Lung (tissue), 12 donors: ENCODE results near the gene SGSM2. TPM values are rescaled to one million over a fixed set of nuclear protein-coding genes. Genes with fewer than 3 reads are reported as not detected.

Experiments used
- ATAC-seq: fragments of 200-7000 bp; cut with Tn5 transposase; one replicate; pipeline ENCODE4 v1.9.1; 2020; ENCODE audit warnings: moderate number of reproducible peaks; ENCODE audit not compliant: insufficient read depth, low FRiP score
- DNase-seq, 3 donors: peaks; one replicate each; pipeline ENCODE4 v3.0.0-alpha.2; 2013 to 2017
- H3K27ac ChIP-seq, 2 donors: one replicate each; pipeline ENCODE4 v1.5.1; 2013; ENCODE audit warnings: mild to moderate bottlenecking in 2 of 2, moderate library complexity in 2 of 2, control low read depth in 1 of 2, inconsistent platforms in 1 of 2, low read depth in 1 of 2, low read length in 1 of 2
- H3K27me3 ChIP-seq, 3 donors: one replicate each; pipeline ENCODE4 v1.5.1; 2013; ENCODE audit warnings: low read length in 2 of 3; ENCODE audit not compliant: control insufficient read depth in 3 of 3, insufficient read depth in 3 of 3
- H3K36me3 ChIP-seq, 4 donors: one replicate each; pipeline ENCODE4 v1.5.1; 2013; ENCODE audit warnings: low read length in 4 of 4, mild to moderate bottlenecking in 1 of 4, moderate library complexity in 1 of 4; ENCODE audit not compliant: control insufficient read depth in 4 of 4, insufficient read depth in 4 of 4
- H3K4me1 ChIP-seq, 5 donors: one replicate each; pipeline ENCODE4 v1.5.1; 2013; ENCODE audit warnings: low read length in 5 of 5, mild to moderate bottlenecking in 2 of 5, moderate library complexity in 1 of 5; ENCODE audit not compliant: control insufficient read depth in 5 of 5, insufficient read depth in 5 of 5
- H3K4me3 ChIP-seq: one replicate; pipeline ENCODE4 v1.5.1; 2013; ENCODE audit warnings: mild to moderate bottlenecking, control low read depth, moderate library complexity
- H3K9ac ChIP-seq, 2 donors: one replicate each; pipeline ENCODE4 v1.5.1; 2013; ENCODE audit warnings: low read length in 2 of 2, control low read depth in 1 of 2; ENCODE audit not compliant: insufficient read depth in 1 of 2
- H3K9me3 ChIP-seq, 4 donors: one replicate each; pipeline ENCODE4 v1.5.1; 2013; ENCODE audit warnings: low read length in 3 of 4, mild to moderate bottlenecking in 1 of 4, moderate library complexity in 1 of 4; ENCODE audit not compliant: control insufficient read depth in 4 of 4, insufficient read depth in 3 of 4
- CTCF ChIP-seq: IDR thresholded peaks from 2 replicates; pipeline ENCODE4 v1.5.1; 2012; ENCODE audit warnings: mild to moderate bottlenecking; ENCODE audit errors: control extremely low read depth, extremely low read depth
- WGBS, 2 donors: extraction: QIAGEN DNeasy Blood & Tissue Kit; methylation state at CpG; one replicate each; pipeline ENCODE4 v1.1.7; 2013; 5-methylcytosine and 5-hydroxymethylcytosine counted together
- polyA plus RNA-seq, 2 donors: library from polyadenylated mRNA; stranded (reverse); fragments of 200-250 nt; gene quantifications; one replicate each; pipeline ENCODE4 v1.2.1, GENCODE V29; 2013
- total RNA-seq, 2 donors: library from RNA; depleted of rRNA in 1 of 2; stranded (reverse); fragments of >200 nt in 1 of 2; gene quantifications; one replicate each; pipeline ENCODE4 v1.2.1, GENCODE V29; 2014 to 2021
- donor health status: control.
- donor health status: control.
- donor health status: Bipolar disorder and iron deficiency.
- donor health status: healthy.
- donor health status: DM: yes; HTN: yes; CAD: no.

The SGSM2 gene
- total and polyA plus RNA-seq, 4 donors: 33.1 to 60.8 (median 52.4) TPM

GRCh38 chr17:2416010-2416734, 78.9 kb downstream of the SGSM2 start:
- DNase-seq: peak; percentile 92 to 93 (median 93)
- no peaks in the 10 kb centered on the region for H3K27me3 ChIP-seq
- peaks cover 0 to 13% (median 0%) of the 10 kb centered on the region in 5 donors for H3K4me1 ChIP-seq
- 35% methylated on average over 19 of the region's 19 CpGs for WGBS, 2 donors
- TF ChIP-seq CTCF: peak; percentile 99
- peaks cover 4 to 23% (median 21%) of the 10 kb centered on the region in 4 donors for H3K36me3 ChIP-seq
- no peaks in the 10 kb centered on the region for H3K9me3 ChIP-seq
- H3K9ac ChIP-seq: no peak overlapping the region
- ATAC-seq: peak; percentile 82
- H3K27ac ChIP-seq: no peak overlapping the region
- no peak overlapping the region for H3K4me3 ChIP-seq

GRCh38 chr17:2418572-2418971, 81.3 kb downstream of the SGSM2 start:
- ATAC-seq: no peak
- H3K9me3 ChIP-seq: no peaks in the 10 kb centered on the region
- peak in 2 of 3 donors; percentile 33 to 47 for DNase-seq
- no peak for TF ChIP-seq CTCF
- 65 to 70% methylated on average over 7 of the region's 7 CpGs for WGBS, 2 donors
- peak overlapping the region in 1 of 2 donors; percentile 5 for H3K27ac ChIP-seq
- peaks cover 0 to 20% (median 3%) of the 10 kb centered on the region in 5 donors for H3K4me1 ChIP-seq
- no peak overlapping the region for H3K9ac ChIP-seq
- H3K36me3 ChIP-seq: peaks cover 4 to 24% (median 20%) of the 10 kb centered on the region in 4 donors
- H3K27me3 ChIP-seq: no peaks in the 10 kb centered on the region
- no peak overlapping the region for H3K4me3 ChIP-seq

GRCh38 chr17:2419486-2419885, 82.2 kb downstream of the SGSM2 start:
- peaks cover 0 to 20% (median 3%) of the 10 kb centered on the region in 5 donors for H3K4me1 ChIP-seq
- no peak for TF ChIP-seq CTCF
- no peak overlapping the region for H3K9ac ChIP-seq
- 88 to 95% methylated on average over 6 of the region's 6 CpGs for WGBS, 2 donors
- ATAC-seq (no peak), DNase-seq (no peak)
- H3K4me3 ChIP-seq: no peak overlapping the region
- peaks cover 4 to 24% (median 13%) of the 10 kb centered on the region in 4 donors for H3K36me3 ChIP-seq
- peak overlapping the region; percentile 27 to 60 for H3K27ac ChIP-seq
- no peaks in the 10 kb centered on the region for H3K9me3 ChIP-seq
- H3K27me3 ChIP-seq: no peaks in the 10 kb centered on the region
